K562 (cell line): ENCODE measurements around the gene PNMA8A. TPM values are rescaled to one million over a fixed set of nuclear protein-coding genes. Genes with fewer than 3 reads are reported as not detected.

ENCODE experiments used
- E2F1 ChIP-seq: sonication (generic); formaldehyde crosslinking; IDR thresholded peaks from 2 replicates; pipeline ENCODE4 v1.8.1; 2023; ENCODE audit warnings: mild to moderate bottlenecking, missing genetic modification reagents, moderate library complexity
- E2F5 ChIP-seq: sonication (generic); formaldehyde crosslinking; IDR thresholded peaks from 2 replicates; pipeline ENCODE4 v1.8.0; 2022; ENCODE audit warnings: mild to moderate bottlenecking, missing genetic modification reagents
- HDAC8 ChIP-seq: fragments of 450-650 bp; IDR thresholded peaks from 2 replicates; pipeline ENCODE4 v1.6.1; 2016; ENCODE audit warnings: mild to moderate bottlenecking, missing genetic modification characterization, moderate library complexity, missing compliant biosample characterization
- HMGN3 ChIP-seq: IDR thresholded peaks from 2 replicates; pipeline ENCODE4 v1.6.1; 2011; ENCODE audit warnings: borderline replicate concordance, low read depth, mild to moderate bottlenecking, mixed read lengths, low read length; ENCODE audit not compliant: insufficient read length; ENCODE audit errors: extremely low read depth
- HNRNPL ChIP-seq: fragments of 200-400 bp; formaldehyde crosslinking; IDR thresholded peaks from 2 replicates; pipeline ENCODE4 v1.6.1; 2017; ENCODE audit warnings: low read depth, mild to moderate bottlenecking, low read length
- MITF ChIP-seq: IDR thresholded peaks from 2 replicates; pipeline ENCODE4 v1.6.1; 2014; ENCODE audit warnings: antibody characterized with exemption
- POLR2AphosphoS5 ChIP-seq: IDR thresholded peaks from 2 replicates; pipeline ENCODE4 v1.6.1; 2011; ENCODE audit warnings: mild to moderate bottlenecking, low read depth, low read length, moderate library complexity; ENCODE audit not compliant: control insufficient read depth, insufficient read depth
- RCOR1 ChIP-seq, 2 experiments: IDR thresholded peaks; 2 replicates each; pipeline ENCODE4 v1.6.1; 2012; ENCODE audit warnings: low read depth in 2 of 2, low read length in 2 of 2, borderline replicate concordance in 1 of 2, improper control_type of control experiment in 1 of 2
- SPI1 ChIP-seq: IDR thresholded peaks from 2 replicates; pipeline ENCODE4 v1.6.1; 2011; ENCODE audit warnings: low read depth, low read length, control low read depth, borderline replicate concordance
- THRAP3 ChIP-seq: fragments of 450-650 bp; IDR thresholded peaks from 2 replicates; pipeline ENCODE4 v1.6.1; 2016; ENCODE audit warnings: mild to moderate bottlenecking, inconsistent platforms, borderline replicate concordance
- USF1 ChIP-seq: sonication (generic); formaldehyde crosslinking; IDR thresholded peaks from 2 replicates; pipeline ENCODE4 v1.9.0; 2022; ENCODE audit warnings: mild to moderate bottlenecking, missing genetic modification reagents
- ZNF253 ChIP-seq: fragments of 250-450 bp; sonication (Bioruptor Pico); conservative IDR thresholded peaks from 2 replicates; pipeline ENCODE4 v1.6.1; 2021; ENCODE audit warnings: mild to moderate bottlenecking
- ZNF586 ChIP-seq: fragments of 450-650 bp; formaldehyde crosslinking; conservative IDR thresholded peaks from 2 replicates; pipeline ENCODE4 v1.4.0; 2020; ENCODE audit warnings: mild to moderate bottlenecking, moderate library complexity
- ZNF699 ChIP-seq: fragments of 250-450 bp; sonication (Bioruptor Pico); IDR thresholded peaks from 2 replicates; pipeline ENCODE4 v1.8.0; 2021; ENCODE audit warnings: mild to moderate bottlenecking, moderate library complexity; ENCODE audit not compliant: insufficient replicate concordance
- polyA plus RNA-seq, 8 experiments: library from polyadenylated mRNA; depleted of rRNA in 4 of 8; stranded (reverse) in 5 of 8; unstranded in 3 of 8; fragments of >200 nt; fragmentation: Nextera tagmentation in 2 of 8; fragmentation: Illumina TruSeq in 1 of 8; extraction: Ambion mirVana in 2 of 8; extraction: Trizol in 1 of 8; gene quantifications; 2 replicates each; pipeline versions ENCODE4 v1.2.1 to v1.2.3, GENCODE V29; 2011 to 2014; ENCODE audit warnings: inconsistent platforms in 1 of 8, missing spikeins in 1 of 8
- total RNA-seq, 7 experiments: library from RNA; depleted of rRNA in 6 of 7; stranded (reverse); fragments of >200 nt in 6 of 7; fragmentation: Illumina TruSeq in 2 of 7; extraction: Trizol in 2 of 7; gene quantifications; 2 replicates each; pipeline versions ENCODE4 v1.2.1 to v1.2.3, GENCODE V29; 2011 to 2021; ENCODE audit warnings: low replicate concordance in 1 of 7

PNMA8A gene
- total and polyA plus RNA-seq, 9 of the 15 experiments (the other 6 are each of a cell fraction or from before 2014, with no cell fraction given), result 6.6 to 23.8 (median 14.9) TPM

GRCh38 chr19:46517471-46517870 is 46.1 kb upstream of the PNMA8A start (continued):
- no peak for TF ChIP-seq USF1 (CRISPR knock-in tag)
- TF ChIP-seq HDAC8 (tag), result no peak
- no peak for TF ChIP-seq ZNF253
- no peak for TF ChIP-seq HMGN3
- TF ChIP-seq POLR2AphosphoS5, result no peak
- TF ChIP-seq THRAP3, result no peak
- TF ChIP-seq ZNF699 (CRISPR knock-in tag), result no peak
- no peak for TF ChIP-seq E2F1 (CRISPR knock-in tag)
- no peak for TF ChIP-seq ZNF586 (CRISPR knock-in tag)
- no peak for TF ChIP-seq SPI1
- TF ChIP-seq E2F5 (CRISPR knock-in tag), result no peak
- no peak for TF ChIP-seq MITF
- no peak for TF ChIP-seq HNRNPL
- TF ChIP-seq RCOR1 (IDR thresholded peaks at IDR 0.05; ENCODE audit: borderline replicate concordance in 1 of 2, low read depth in 2 of 2, low read length in 2 of 2), result no peak
